Eye (tissue), 1 donor: Measurements from ENCODE around the gene RNASE11.
A peak's percentile ranks its signal among the peaks of the same experiment; 100 is the strongest.
"Not testable (repeated sequence)": the region's sequence is repeated elsewhere in the genome, so short reads cannot be mapped to it uniquely, and the experiment has no call there.

Experiments used
- DNase-seq: peaks from one replicate; pipeline ENCODE4 v3.0.0-alpha.2; 2015

The RNASE11 gene

GRCh38 chr14:20587489-20588154 is at the start of gene RNASE11:
Gene RNASE11, minus strand, starts transcription at chr14:20588001.
- DNase-seq: no peak

DNA sequence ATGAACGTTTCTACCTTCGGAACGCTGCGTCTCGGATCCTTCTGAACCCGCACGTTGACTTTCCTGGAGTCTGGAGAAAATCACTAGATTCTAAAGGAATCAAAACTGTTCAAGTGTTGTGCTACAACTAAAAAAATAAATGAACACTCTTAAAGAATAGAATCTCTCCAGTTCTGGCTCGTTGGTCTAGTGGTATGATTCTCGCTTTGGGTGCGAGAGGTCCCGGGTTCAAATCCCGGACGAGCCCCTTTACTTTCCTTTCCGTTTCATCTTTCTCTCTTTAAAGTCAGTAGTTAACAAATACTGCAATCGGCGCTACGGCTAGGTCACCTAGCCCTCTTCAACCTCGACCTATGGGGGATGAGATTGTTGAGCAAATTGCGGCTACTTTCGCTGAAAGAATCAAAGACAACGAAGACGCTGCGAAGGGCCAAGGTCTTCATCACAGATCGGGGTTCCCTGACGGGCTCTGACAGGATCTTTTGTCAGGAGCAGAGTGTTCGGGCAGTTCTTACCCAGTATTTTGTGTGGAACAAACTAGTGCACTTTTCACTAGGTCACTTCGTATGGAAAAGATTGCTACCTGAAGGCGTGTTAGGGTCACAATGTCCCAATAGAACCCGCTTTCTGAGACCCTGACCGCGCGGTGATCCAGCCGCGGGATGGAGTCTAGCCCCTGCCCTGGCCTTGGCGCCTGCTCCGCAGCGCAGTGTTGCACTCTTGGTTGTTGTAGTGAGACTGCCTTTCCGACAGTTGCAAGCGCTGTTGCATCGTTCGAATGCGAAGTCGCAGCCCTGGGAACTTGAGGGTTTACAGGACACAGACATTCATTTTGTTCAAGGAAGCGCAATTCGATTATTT is 45.3 kb upstream of the RNASE11 start:
- peak; percentile 87 for DNase-seq

- DNase-seq: no peak
These were observed 44.6 kb upstream of the RNASE11 start for GRCh38 chr14:20632448-20632830.

GRCh38 chr14:20631880-20632389 is 44.1 kb upstream of the RNASE11 start:
- DNase-seq: peak; percentile 53

DNA sequence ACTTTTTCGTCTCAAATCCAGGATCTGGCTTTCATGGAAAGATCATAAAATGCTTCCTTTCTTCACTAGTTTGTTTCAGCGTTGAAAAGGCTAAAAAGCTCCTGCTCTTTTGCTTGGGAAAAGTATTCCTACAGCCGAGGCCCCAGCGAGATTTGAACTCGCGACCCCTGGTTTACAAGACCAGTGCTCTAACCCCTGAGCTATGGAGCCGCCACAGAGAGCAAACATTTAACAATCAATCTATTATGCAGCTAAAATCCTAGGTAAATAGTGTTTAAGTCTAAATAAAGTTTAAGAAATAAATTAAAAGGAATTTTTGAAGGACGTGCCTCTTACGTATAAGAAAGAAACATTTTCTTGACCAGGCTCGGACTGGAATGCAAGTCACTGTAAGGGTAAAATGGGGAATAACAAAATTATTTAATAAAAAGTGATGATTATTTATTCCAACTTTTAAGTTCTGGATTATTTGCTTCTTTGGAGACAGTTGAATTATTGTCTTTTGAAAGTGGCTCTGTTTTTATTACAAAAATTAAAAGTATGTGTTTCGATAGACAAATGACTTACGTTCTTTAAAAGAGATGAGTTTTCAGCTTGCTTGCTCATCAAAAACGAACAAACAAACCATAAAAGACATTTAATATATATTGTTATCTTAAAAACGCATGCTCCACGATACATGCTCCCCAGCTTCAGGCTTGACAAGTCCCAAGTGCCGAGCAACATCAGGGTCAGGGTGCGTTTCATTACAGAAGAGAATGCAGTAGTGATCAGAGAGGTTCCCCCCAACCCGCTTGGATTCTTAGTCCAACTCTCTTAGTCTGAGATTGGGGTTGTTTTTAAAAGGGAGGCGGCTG is 43.5 kb upstream of the RNASE11 start:
- DNase-seq: peak; percentile 88

DNA sequence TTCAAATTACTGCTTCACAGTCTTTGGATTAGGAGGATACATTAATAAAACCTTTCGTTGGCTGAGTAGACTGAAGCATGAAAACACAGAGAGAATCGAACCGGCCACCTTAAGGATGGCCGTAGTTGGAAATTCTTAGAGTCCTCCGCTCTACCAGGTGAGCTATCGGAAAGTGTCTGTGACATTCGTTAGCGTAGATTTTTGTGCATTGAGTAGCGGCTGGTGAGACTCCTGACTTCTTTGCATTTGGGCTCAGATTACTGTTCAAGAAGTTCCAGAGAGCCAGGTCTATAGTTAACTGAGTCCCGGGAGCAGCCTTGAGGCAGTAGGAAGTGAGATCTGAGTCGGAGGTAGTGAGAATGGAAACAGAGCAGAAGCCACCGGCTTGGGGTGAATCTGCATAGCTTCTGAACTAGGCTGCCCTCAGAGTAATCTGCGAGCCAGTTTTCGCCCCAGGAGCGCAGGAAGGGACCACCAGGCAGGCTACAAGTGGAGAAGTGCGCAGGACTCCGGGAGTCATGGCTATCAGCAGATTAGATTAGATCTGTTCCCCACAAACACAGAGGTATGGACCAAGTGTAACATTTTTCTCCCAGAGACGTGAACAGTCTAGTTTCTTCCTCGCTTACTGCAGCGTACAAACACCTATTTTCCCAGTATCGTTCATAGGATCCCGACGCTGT is 42.7 kb upstream of the RNASE11 start:
- peak; percentile 67 for DNase-seq

DNA sequence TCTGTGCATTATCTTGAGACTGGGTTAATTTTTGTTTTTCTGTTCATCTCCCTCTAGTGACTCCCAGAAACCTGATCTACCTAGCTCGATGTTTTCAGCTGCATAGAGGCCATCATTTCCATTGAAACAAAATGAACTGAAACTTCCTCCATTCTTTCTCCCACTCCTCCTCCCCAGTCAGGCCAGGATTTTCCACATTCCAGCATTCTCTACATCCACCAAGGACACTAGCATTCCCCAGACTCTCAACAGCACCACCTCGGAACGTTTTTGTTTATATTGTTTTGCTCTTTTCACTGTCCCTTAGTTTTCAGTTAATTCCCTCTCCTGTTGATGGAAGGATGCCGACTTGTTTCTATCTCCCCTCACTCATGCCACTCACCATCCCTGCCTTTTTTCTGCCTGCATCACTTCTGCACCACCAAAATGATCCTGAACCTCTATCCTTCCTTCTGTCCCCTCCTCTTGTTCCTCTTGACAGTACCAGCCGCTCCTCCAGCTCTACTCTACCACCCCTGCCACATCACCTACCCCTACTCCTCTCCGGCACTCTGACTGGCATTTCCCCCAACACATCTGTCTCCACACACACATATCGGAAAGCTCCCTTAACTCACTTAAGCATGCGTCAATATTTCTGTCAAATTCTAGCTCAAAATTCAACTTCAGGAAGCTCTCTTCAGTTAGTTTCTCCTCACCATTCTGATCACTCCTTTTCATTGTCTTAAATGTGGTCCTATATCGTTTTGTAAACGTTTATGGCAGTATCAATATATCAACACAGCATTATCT is 40.5 kb upstream of the RNASE11 start:
- no peak for DNase-seq

GRCh38 chr14:20627346-20628027 is 39.7 kb upstream of the RNASE11 start:
- no peak for DNase-seq

- peak; percentile 27 for DNase-seq
These were observed 38.5 kb upstream of the RNASE11 start for GRCh38 chr14:20626274-20626673.

DNA sequence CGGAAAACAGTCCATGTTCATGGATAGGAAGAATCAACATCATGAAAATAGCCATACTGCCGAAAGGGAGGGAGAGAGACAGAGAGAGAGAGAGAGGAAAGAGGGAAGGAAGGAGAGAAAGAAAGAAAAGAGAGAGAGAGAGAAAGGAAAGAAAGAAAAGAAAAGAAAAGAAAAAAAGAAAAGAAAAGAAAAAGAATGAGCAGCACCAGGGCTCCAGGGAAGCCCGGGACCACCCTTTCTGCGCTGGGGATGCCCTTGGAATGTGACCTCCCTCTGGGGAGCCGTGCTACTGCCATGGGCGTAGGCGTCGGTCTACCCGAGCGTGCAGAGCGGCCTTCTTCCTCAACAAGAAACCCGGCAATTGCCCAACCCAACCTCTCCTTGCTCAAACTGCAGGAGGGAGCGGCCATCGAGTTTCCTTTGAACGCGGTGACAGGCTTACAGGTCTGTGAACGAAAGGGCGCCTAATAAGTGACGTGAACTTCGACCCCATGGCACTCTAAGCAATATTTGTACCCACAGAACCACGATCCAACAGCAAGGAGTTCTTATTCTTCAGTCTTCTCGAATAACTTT is 36.8 kb upstream of the RNASE11 start:
- peak; percentile 57 for DNase-seq

- DNase-seq: no peak
These were observed 36.0 kb upstream of the RNASE11 start for GRCh38 chr14:20623798-20624197.

GRCh38 chr14:20622816-20623291 is 35.1 kb upstream of the RNASE11 start:
- no peak for DNase-seq

- no peak for DNase-seq
These were observed 33.1 kb upstream of the RNASE11 start for GRCh38 chr14:20620798-20621478.

- not testable (repeated sequence) for DNase-seq
These were observed 31.9 kb upstream of the RNASE11 start for GRCh38 chr14:20619688-20620087.

- DNase-seq: no peak
These were observed 30.5 kb upstream of the RNASE11 start for GRCh38 chr14:20618271-20618749.

DNA sequence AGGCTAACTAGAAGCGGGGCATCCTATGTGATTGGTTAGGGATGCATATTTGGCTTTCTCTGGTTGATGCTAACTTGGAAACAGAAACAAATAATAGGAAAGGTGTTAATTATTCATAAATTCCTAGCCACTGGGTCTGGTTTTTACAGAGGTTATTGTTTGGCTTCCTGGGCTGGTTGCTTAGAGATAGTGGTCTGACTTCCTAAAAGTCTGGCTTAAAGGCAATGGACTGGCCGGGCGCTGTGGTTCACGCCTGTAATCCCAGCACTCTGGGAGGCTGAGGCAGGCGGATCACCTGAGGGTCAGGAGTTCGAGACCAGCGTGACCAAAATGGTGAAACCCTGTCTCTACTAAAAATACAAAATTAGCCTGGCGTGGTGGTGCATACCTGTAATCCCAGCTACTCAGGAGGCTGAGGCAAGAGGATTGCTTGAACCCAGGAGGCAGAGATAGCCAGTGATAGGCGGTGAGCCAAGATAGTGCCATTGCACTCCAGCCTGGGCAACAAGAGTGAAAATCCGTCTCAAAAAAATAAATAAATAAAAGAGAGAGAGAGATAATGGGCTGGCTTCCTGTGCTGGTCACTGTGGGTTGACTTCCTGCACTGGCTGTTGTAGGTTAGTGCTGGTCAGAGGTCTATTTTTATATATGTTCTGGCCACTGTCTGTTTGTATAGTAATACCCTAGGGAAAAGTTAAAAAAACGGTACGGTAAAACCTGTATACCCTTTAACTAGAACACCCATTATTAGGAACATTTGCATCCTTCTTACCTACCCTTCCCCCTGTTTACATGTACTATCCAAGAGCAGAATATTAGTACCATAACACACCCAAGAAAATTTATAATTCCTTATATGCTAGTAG is 29.6 kb upstream of the RNASE11 start:
- no peak for DNase-seq

GRCh38 chr14:20615996-20616395 is 28.2 kb upstream of the RNASE11 start:
- DNase-seq: no peak

- no peak for DNase-seq
These were observed 26.4 kb upstream of the RNASE11 start for GRCh38 chr14:20614038-20614840.
